WTC11 (cell line): ENCODE measurements around the gene CACNA1D.
"Not testable (repeated sequence)": the region's sequence is repeated elsewhere in the genome, so short reads cannot be mapped to it uniquely, and the experiment has no call there.

ENCODE experiments used
- ATF1 ChIP-seq: sonication (generic); formaldehyde crosslinking; IDR thresholded peaks from 2 replicates; pipeline ENCODE4 v1.8.1; 2023; ENCODE audit warnings: mild to moderate bottlenecking, moderate library complexity, missing genetic modification reagents
- ATF2 ChIP-seq: sonication (generic); formaldehyde crosslinking; IDR thresholded peaks from 2 replicates; pipeline ENCODE4 v1.8.1; 2022; ENCODE audit warnings: low read depth, missing genetic modification reagents, borderline replicate concordance
- E2F1 ChIP-seq: sonication (generic); formaldehyde crosslinking; IDR thresholded peaks from 2 replicates; pipeline ENCODE4 v1.8.0; 2022; ENCODE audit warnings: mild to moderate bottlenecking, missing genetic modification reagents
- E2F5 ChIP-seq: sonication (generic); formaldehyde crosslinking; IDR thresholded peaks from 2 replicates; pipeline ENCODE4 v1.8.1; 2022; ENCODE audit warnings: mild to moderate bottlenecking, moderate library complexity, missing genetic modification reagents
- FOXP1 ChIP-seq: sonication (generic); formaldehyde crosslinking; IDR thresholded peaks from 2 replicates; pipeline ENCODE4 v1.8.0; 2022; ENCODE audit warnings: missing genetic modification reagents, mild to moderate bottlenecking, moderate library complexity, borderline replicate concordance
- MAX ChIP-seq: sonication (generic); formaldehyde crosslinking; IDR thresholded peaks from 2 replicates; pipeline ENCODE4 v1.8.0; 2022; ENCODE audit warnings: mild to moderate bottlenecking, missing genetic modification reagents
- NR1H2 ChIP-seq: sonication (generic); formaldehyde crosslinking; IDR thresholded peaks from 2 replicates; pipeline ENCODE4 v1.9.0; 2021; ENCODE audit warnings: mild to moderate bottlenecking, moderate library complexity, missing genetic modification reagents
- NR2C2 ChIP-seq: sonication (generic); formaldehyde crosslinking; IDR thresholded peaks from 2 replicates; pipeline ENCODE4 v1.8.0; 2022; ENCODE audit warnings: mild to moderate bottlenecking, missing genetic modification reagents
- PRDM15 ChIP-seq: sonication (generic); formaldehyde crosslinking; IDR thresholded peaks from 2 replicates; pipeline ENCODE4 v1.8.0; 2022; ENCODE audit warnings: missing genetic modification reagents
- SMAD3 ChIP-seq: sonication (generic); formaldehyde crosslinking; IDR thresholded peaks from 2 replicates; pipeline ENCODE4 v1.8.0; 2022; ENCODE audit warnings: missing genetic modification reagents, mild to moderate bottlenecking, borderline replicate concordance
- TF ChIP-seq, protein P1 (sequence below): fragments of 200-600 bp; IDR thresholded peaks from 2 replicates; pipeline ENCODE4 v1.8.0; 2022; ENCODE audit warnings: antibody characterized with exemption
- TF ChIP-seq, protein P2 (sequence below): sonication (generic); formaldehyde crosslinking; IDR thresholded peaks from 2 replicates; pipeline ENCODE4 v1.8.1; 2022; ENCODE audit warnings: missing genetic modification reagents, borderline replicate concordance
- TF ChIP-seq, protein P3 (sequence below): sonication (generic); formaldehyde crosslinking; IDR thresholded peaks from 2 replicates; pipeline ENCODE4 v1.8.1; 2023; ENCODE audit warnings: mild to moderate bottlenecking, missing genetic modification reagents, borderline replicate concordance

- not testable (repeated sequence) for TF ChIP-seq NR1H2 (CRISPR knock-in tag); E2F1 (CRISPR knock-in tag); ATF1 (CRISPR knock-in tag); PRDM15 (CRISPR knock-in tag); NR2C2; MAX (CRISPR knock-in tag); ATF2 (CRISPR knock-in tag); E2F5 (CRISPR knock-in tag); SMAD3 (CRISPR knock-in tag); FOXP1 (CRISPR knock-in tag)
- TF ChIP-seq, protein P1, sequence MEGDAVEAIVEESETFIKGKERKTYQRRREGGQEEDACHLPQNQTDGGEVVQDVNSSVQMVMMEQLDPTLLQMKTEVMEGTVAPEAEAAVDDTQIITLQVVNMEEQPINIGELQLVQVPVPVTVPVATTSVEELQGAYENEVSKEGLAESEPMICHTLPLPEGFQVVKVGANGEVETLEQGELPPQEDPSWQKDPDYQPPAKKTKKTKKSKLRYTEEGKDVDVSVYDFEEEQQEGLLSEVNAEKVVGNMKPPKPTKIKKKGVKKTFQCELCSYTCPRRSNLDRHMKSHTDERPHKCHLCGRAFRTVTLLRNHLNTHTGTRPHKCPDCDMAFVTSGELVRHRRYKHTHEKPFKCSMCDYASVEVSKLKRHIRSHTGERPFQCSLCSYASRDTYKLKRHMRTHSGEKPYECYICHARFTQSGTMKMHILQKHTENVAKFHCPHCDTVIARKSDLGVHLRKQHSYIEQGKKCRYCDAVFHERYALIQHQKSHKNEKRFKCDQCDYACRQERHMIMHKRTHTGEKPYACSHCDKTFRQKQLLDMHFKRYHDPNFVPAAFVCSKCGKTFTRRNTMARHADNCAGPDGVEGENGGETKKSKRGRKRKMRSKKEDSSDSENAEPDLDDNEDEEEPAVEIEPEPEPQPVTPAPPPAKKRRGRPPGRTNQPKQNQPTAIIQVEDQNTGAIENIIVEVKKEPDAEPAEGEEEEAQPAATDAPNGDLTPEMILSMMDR: not testable (repeated sequence)
- TF ChIP-seq, protein P2, sequence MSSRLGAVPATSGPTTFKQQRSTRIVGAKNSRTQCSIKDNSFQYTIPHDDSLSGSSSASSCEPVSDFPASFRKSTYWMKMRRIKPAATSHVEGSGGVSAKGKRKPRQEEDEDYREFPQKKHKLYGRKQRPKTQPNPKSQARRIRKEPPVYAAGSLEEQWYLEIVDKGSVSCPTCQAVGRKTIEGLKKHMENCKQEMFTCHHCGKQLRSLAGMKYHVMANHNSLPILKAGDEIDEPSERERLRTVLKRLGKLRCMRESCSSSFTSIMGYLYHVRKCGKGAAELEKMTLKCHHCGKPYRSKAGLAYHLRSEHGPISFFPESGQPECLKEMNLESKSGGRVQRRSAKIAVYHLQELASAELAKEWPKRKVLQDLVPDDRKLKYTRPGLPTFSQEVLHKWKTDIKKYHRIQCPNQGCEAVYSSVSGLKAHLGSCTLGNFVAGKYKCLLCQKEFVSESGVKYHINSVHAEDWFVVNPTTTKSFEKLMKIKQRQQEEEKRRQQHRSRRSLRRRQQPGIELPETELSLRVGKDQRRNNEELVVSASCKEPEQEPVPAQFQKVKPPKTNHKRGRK: not testable (repeated sequence)
- TF ChIP-seq, protein P3, sequence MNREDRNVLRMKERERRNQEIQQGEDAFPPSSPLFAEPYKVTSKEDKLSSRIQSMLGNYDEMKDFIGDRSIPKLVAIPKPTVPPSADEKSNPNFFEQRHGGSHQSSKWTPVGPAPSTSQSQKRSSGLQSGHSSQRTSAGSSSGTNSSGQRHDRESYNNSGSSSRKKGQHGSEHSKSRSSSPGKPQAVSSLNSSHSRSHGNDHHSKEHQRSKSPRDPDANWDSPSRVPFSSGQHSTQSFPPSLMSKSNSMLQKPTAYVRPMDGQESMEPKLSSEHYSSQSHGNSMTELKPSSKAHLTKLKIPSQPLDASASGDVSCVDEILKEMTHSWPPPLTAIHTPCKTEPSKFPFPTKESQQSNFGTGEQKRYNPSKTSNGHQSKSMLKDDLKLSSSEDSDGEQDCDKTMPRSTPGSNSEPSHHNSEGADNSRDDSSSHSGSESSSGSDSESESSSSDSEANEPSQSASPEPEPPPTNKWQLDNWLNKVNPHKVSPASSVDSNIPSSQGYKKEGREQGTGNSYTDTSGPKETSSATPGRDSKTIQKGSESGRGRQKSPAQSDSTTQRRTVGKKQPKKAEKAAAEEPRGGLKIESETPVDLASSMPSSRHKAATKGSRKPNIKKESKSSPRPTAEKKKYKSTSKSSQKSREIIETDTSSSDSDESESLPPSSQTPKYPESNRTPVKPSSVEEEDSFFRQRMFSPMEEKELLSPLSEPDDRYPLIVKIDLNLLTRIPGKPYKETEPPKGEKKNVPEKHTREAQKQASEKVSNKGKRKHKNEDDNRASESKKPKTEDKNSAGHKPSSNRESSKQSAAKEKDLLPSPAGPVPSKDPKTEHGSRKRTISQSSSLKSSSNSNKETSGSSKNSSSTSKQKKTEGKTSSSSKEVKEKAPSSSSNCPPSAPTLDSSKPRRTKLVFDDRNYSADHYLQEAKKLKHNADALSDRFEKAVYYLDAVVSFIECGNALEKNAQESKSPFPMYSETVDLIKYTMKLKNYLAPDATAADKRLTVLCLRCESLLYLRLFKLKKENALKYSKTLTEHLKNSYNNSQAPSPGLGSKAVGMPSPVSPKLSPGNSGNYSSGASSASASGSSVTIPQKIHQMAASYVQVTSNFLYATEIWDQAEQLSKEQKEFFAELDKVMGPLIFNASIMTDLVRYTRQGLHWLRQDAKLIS (CRISPR knock-in tag): not testable (repeated sequence)
Observed at GRCh38 chr3:53476372-53476771, 18.0 kb upstream of the CACNA1D start.
